Activated T-cell treated with anti-CD3 and anti-CD28 coated beads for 1 hour (primary cell): ENCODE results near the gene AKAP13.

Experiments
- DNase-seq: peaks from one replicate; pipeline ENCODE4 v3.0.0-alpha.2; 2020; ENCODE audit warnings: low read depth

The AKAP13 gene

DNA sequence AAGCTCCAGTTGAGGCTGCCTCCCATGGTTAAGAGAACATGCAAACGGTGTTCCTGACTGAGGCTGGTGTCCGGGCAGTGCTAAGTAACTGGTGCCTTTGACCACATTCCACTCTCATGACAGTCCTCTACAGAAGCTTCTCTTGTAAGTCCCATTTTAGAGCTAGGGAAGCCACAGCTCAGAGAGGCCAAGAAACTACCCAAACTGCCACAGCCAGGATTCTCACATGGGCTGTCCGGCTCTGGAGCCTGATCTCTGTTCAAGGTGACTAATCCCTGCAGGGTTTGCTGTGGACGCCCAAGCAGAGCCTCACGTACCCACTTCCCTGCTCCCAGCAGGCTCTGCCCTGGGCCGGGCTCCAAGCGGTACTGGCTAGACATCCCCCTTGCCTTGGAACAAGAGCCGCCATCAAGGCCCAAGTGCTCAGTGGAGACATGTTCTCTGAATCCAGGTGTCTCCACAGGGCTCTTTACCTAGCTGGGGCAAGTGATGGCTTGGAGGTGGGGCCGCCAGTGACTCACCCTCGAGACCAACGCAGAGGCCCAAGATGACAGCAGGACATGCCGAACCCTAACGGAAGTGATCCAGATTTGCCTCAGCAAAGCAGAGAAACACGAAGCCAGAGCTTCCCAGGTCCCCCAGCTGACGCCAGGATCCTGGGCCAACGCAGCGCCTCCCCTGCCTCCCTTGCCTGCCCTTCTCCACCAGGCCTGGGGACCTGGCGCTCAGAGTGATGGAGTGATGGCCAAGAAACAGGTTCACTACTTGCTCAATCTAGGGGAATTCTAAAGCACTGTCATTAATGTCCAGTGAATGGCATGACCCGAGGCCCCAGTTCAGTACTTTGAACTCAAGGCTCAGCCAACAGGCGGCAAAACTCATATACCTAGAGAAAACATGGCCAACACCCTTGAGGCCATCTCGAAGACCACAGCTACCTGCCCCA, 390.0 kb downstream of the AKAP13 start:
- DNase-seq: no peak

DNA sequence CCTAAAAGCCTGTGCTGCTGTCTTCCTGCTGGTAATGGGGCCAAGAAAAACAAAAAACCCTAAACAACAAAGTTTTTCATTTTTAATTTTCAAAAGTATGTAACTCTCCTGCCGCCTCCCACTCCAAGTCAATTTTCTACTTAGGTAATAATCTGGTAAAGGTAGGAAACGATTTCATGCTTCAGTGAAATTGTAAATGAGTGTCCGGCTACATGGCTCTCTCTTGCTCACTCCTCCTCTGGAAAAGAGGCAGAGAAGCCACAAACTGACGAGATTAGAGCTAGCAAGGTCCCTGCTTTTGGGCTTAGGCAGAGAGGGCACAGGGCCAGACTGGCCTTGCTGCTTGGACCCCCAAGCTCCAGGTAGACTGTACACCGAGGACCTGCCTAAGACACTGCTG, 390.9 kb downstream of the AKAP13 start:
- no peak for DNase-seq

DNA sequence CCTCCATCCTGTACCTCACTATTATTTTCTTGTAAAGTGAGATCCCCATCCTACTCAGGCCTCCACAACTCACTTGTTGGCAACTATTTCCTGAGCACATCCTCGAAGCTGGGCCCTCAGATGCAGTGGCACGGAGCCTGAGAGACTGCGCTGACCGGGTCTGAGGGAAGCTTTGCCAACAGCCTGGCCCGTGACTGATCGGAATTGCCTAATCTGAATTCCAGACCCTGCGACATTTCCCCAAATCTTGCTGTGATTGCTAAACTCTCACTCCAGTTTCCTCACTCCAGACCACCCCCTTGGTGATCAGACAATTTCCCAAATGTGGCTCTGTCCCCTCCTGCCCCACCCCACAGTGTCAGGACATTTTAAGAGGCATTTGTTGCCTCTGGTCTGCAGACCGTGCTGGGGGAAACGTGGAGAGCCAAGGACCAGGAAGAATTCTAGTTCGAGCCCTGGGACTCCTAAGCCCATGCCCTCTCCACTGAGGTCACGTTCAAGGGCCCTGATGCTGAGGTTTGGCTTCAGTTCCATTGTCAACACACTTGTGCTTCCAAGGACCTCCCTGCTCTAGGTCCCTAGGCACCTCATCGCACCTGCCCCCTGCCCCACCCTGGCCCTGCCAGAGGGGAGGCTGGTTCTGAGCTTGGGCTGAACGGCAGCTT, 391.5 kb downstream of the AKAP13 start:
- DNase-seq: no peak

DNA sequence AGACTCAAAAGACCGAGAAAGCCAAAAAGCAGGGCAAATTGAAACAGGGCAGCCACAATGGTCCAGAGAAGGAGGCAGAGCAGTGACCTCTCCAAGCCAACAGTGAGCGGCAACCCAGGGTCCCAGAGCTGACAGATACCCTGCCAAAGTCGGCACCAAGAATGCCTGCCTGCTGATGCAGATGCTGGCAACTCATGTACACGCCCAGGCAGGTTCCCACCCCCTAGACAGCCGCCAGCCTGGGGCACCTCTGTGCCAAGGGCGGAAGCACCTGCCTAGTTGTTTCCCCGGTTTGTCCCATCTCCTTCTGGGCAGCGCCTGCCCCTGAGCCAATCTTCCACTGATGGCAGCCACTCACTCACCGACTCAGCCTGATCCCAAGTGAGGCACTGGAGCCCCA, 392.3 kb downstream of the AKAP13 start:
- no peak for DNase-seq

DNA sequence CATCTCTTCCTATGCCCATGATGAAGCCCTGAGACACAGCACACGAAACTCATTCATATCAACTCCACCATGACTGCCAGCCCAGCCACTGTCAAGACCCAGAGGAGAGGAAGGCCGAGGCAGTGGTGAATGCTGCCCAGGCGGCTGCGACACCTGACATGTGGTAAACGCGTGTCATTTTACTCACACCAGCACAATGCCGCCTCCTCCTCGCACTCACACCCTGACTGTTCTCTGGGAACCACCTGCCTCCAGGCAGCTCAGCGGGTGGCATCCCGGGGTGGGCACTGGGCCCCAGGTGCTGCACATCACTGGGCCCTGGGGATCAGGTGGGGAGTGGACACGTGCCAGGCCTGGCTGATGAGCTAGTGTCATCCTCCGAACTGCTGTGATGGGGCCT, 392.8 kb downstream of the AKAP13 start:
- DNase-seq: no peak

DNA sequence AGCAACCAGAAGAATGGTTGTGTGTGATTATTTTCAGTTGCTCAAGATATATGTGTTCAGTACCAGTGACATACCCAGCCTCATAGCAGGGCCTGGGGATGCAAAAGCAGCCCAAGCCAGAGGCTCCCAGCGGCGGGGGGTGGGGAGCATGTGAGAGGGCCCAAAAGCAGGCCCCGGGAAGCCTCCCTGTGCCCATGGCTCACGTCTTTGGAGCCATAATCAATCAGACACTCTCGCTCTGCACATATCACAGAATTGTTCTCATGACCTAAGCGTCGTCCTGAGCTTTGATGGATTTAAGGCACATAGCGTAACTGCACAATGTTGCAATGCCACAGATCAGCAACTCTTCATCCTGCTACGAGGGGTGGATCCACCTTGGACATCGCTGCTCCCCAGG, 393.6 kb downstream of the AKAP13 start:
- no peak for DNase-seq

DNA sequence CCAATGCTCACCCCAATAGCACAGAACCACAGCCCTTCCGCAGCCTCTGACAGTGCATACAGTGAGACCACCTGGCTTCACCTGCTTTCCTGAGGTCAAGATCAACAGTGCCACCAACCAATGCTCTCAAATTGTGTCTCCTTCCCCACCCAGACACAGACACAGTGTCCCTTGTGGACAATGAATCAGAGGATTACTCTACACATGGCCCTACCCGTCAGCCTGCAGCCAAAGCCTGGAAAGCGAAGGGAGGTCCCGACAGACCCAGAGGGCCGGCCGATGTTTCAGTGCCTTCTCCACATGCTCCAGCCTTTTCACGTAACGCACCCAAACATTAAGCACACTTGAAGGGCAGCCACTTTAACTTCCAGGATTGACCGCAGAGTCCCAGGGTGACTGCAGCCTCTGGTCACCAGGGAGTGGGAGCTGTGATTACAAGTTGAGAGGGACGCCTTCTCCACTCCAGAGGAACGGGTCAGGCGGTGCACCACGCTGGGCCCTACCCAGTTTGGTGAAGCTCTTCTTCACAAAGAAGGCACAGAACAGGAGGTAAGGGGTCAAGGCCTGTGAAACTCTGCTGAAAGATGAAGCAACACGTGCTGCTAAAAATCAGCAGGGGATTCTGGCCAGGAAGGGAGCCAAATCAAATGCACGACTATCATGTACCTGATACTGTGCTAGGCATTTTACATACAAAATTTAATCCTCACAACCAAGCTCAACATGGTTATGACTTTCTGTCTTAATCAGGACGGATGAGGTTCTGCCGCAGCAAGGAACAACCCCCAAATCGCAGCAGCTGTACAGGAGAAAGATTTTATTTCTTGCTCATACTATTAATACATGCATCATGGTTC, 397.1 kb downstream of the AKAP13 start:
- DNase-seq: no peak

GRCh38 chr15:85778107-85778776, 397.8 kb downstream of the AKAP13 start:
- no peak for DNase-seq

- no peak for DNase-seq
Measured at GRCh38 chr15:85779249-85779648, 398.8 kb downstream of the AKAP13 start.

DNA sequence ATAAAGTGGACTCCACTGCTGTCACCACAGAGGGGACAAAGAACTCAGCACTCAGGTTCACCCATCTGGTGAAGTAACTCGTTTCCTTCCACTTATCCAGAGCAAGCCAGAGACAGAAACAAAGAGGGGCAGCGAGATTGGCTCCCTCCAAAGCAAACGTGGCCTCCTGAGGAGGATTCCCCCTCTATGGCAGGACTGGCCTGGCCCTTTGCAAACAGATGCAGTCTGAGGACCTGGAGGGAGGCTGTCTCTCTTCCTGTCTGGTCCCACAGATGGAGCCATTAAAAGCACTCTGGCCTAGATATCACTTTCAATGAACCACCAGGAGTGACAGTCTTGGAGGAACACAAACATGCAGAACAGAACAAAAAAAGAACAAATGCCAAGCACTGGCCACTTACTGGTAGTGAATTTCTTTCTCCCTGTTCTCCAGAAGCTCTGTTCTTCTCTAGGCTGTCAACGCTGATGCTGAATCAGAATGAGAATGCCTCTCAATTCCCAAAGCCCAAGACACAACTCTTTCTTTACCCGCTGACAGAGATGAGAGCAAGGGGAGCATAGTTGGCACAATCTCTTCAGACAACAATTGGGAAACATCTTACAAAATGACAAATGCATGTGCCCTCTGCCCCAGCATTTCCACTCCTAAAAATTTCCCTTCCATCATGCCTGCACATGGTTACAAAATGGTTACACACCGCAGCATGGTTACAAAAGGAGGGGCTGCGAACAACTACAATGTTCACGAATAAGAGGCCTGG, 400.0 kb downstream of the AKAP13 start:
- no peak for DNase-seq

GRCh38 chr15:85781099-85781498, 400.7 kb downstream of the AKAP13 start:
- no peak for DNase-seq

GRCh38 chr15:85782064-85782463, 401.7 kb downstream of the AKAP13 start:
- no peak for DNase-seq

GRCh38 chr15:85785887-85786780, 405.7 kb downstream of the AKAP13 start:
- DNase-seq: no peak

GRCh38 chr15:85786781-85787114, 406.3 kb downstream of the AKAP13 start:
- DNase-seq: no peak

GRCh38 chr15:85788771-85789495, 408.5 kb downstream of the AKAP13 start:
- no peak for DNase-seq

GRCh38 chr15:85789496-85789875, 409.1 kb downstream of the AKAP13 start:
- DNase-seq: no peak

GRCh38 chr15:85792102-85792731, 411.8 kb downstream of the AKAP13 start:
- no peak for DNase-seq

- no peak for DNase-seq
Measured at GRCh38 chr15:85792912-85793590, 412.6 kb downstream of the AKAP13 start.
